Naive B cell (primary cell): ENCODE results near the gene GAK. TPM values are rescaled to one million over a fixed set of nuclear protein-coding genes. Genes with fewer than 3 reads are reported as not detected.
A peak's percentile ranks its signal among the peaks of the same experiment; 100 is the strongest.
"Not testable (repeated sequence)": the region's sequence is repeated elsewhere in the genome, so short reads cannot be mapped to it uniquely, and the experiment has no call there.

ENCODE experiments used
- ATAC-seq, 2 donors: fragments of 150-1000 bp; cut with Tn5 transposase; 2 replicates each; pipeline ENCODE4 v1.10.0; 2021; ENCODE audit warnings: low read depth in 2 of 2, mild to moderate bottlenecking in 2 of 2, moderate library complexity in 2 of 2
- DNase-seq: peaks from one replicate; pipeline ENCODE4 v3.0.0; 2022
- H3K27ac Mint-ChIP-seq, 6 donors: one replicate each; pipeline ENCODE4 v1.8.0; 2020 to 2022; ENCODE audit warnings: mild to moderate bottlenecking in 6 of 6, mixed read lengths in 6 of 6, moderate library complexity in 5 of 6, inconsistent platforms in 2 of 6
- H3K27me3 Mint-ChIP-seq, 3 donors: one replicate each; pipeline ENCODE4 v1.8.0; 2021 to 2022; ENCODE audit warnings: mixed read lengths in 3 of 3, mild to moderate bottlenecking in 1 of 3
- H3K36me3 Mint-ChIP-seq, 2 donors: one replicate each; pipeline ENCODE4 v1.8.0; 2020 to 2022; ENCODE audit warnings: mixed read lengths in 2 of 2, inconsistent platforms in 1 of 2, mild to moderate bottlenecking in 1 of 2
- H3K4me1 Mint-ChIP-seq, 3 donors: one replicate each; pipeline ENCODE4 v1.8.0; 2020 to 2022; ENCODE audit warnings: mixed read lengths in 3 of 3, inconsistent platforms in 1 of 3, mild to moderate bottlenecking in 1 of 3, moderate library complexity in 1 of 3
- H3K4me3 Mint-ChIP-seq, 8 donors: one replicate each; pipeline ENCODE4 v1.8.0; 2020 to 2022; ENCODE audit warnings: mild to moderate bottlenecking in 8 of 8, mixed read lengths in 8 of 8, moderate library complexity in 8 of 8, inconsistent platforms in 2 of 8
- H3K9me3 Mint-ChIP-seq, 7 donors: one replicate each; pipeline ENCODE4 v1.8.0; 2020 to 2022; ENCODE audit warnings: mixed read lengths in 7 of 7, mild to moderate bottlenecking in 5 of 7, inconsistent platforms in 2 of 7, moderate library complexity in 1 of 7
- polyA plus RNA-seq, 6 donors: library from polyadenylated mRNA; unstranded; fragments of 300-500 nt; fragmentation: Illumina TruSeq; gene quantifications; one replicate each; pipeline ENCODE4 v1.2.3, GENCODE V29; 2021; ENCODE audit warnings: low read depth in 6 of 6

GAK gene
- polyA plus RNA-seq, 6 donors from 2014 or later = 28.5 to 71.3 (median 48.1) TPM

DNA sequence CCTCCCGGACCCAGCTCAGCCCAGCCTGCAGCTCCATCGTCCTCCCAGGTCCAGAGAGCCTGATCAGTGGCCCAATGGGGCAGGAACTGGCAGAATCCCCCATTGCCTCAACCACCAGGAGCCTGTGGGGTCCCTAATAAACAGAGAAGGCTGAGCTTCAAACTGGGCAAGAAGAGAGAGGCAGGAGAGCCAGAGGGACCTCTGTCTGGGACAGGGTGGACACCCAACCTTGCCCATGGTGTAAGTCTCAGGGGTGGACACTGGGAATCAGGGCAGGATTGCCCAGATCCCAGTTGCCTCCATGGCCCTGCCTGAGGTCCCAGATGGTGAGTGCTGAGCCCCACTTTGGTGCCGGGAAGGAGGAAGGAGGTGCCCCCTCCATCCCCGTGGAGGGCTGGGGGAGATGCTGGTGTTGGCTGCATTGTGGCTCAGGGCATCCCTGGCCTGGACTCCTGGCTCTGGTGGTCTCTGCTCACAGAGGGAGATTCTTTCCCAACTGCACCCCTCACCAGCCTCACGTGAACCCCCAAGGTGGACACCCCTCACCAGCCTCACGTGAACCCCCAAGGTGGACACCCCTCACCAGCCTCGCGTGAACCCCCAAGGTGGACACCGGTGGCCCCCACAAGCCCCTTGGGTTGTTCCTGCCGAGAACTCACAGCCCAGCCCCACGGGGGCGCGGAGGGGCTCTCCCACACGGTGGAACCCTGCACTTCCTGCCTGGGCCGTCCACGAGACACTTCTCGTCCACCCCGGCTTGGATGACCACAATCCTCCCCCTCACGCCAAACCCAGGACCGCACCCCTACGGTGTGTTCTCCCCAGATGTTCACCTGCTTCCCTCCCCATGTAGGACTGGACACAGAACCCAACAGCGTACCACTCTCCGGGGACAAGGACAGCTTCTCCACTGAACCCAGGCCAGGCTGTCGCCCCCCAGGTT is 111.6 kb downstream of the GAK start:
- H3K9me3 Mint-ChIP-seq = peaks cover 0 to 10% (median 0%) of the 10 kb centered on the region in 7 donors
- H3K27ac Mint-ChIP-seq = no peak overlapping the region
- H3K36me3 Mint-ChIP-seq = peaks cover 0 to 12% of the 10 kb centered on the region in 2 donors
- ATAC-seq (no peak), DNase-seq (no peak)
- no peak overlapping the region for H3K4me3 Mint-ChIP-seq
- peaks cover 5 to 15% (median 6%) of the 10 kb centered on the region in 3 donors for H3K4me1 Mint-ChIP-seq
- peaks cover 33 to 78% (median 76%) of the 10 kb centered on the region in 3 donors for H3K27me3 Mint-ChIP-seq

DNA sequence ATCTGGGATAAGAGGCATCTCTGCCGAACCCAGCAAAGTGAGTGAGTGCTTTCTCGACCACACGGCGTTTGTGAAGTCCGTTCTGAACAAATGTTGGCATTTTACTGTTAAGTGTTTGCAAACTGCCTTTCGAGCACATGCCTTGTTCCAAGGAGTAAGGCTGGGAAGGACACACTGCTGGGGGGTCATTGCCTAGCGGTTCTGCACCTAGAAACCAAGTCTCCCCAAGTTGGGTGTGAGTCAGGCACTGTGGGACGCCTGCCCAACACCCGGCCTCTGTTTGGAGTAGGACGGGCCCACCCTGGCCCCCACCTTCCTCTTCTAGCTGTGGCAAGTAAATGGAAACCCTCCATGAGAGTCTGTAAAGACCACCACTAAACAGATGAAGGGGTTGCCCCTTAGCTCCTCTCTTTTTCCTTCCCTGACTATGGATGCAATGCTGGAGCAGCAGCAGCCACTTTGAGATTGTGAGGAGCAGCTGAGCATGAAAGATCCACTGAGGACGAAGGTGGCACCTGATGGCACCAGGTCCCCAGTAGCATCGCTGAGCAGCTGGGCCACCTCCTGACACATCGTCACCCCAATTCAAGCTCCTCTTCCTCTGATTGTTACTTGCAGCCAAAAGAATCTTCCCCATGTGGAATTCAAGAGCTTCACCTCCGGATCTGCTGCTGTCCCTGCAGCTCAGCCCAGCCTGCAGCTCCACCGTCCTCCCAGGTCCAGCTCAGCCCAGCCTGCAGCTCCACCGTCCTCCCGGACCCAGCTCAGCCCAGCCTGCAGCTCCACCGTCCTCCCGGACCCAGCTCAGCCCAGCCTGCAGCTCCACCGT is 112.5 kb downstream of the GAK start:
- no peak for ATAC-seq
- Mint-ChIP-seq H3K27me3 (peaks cover 37 to 77% (median 73%) of the 10 kb centered on the region in 3 donors), H3K36me3 (peaks cover 0 to 14% of the 10 kb centered on the region in 2 donors), H3K9me3 (peaks cover 0 to 10% (median 0%) of the 10 kb centered on the region in 7 donors), H3K4me1 (peaks cover 5 to 8% (median 5%) of the 10 kb centered on the region in 3 donors), H3K27ac (no peak overlapping the region), H3K4me3 (no peak overlapping the region)
- no peak for DNase-seq

DNA sequence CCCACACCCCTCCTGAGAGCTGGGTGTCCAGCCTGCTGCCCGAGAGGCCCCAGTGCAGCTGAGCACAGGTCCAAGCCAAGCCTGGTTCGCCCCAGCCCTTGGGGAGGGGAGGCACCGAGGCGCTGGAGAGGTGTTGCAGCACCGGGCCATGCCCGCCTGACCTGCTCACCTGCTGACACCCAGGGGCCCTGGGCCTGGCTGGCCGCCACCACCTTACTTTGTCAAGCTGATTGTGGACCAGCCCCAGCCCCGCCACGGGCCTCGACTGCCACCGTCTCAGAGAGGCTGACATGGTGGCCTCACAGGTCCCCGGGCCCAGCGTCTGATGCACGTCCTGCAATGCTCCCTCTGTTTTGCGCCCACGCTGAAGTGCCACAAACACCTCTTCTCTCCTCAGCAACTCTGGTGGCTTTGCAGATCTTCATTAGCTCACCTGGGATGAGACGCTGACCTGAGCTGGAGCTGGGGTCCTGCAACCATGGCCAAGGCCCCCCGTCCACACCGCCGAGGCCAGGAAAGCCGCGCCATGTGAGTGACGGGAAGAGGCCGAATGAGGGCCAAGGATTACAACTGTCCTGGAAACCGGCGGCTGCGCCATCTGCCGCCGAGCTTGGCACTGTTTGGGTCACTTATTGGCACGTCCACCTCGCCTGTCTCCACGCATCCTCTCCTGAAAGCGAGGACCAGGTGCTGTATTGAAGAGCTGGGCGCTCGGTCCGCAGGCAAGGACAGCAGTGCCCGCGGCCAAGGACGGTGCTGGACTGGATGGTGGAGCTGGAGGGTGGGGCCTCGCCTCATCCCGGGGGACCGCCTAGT is 113.8 kb downstream of the GAK start:
- no peak for ATAC-seq
- no peak for DNase-seq
- Mint-ChIP-seq H3K4me3 (no peak overlapping the region), H3K27ac (peak overlapping the region in 1 of 6 donors; percentile 44), H3K36me3 (peaks cover 0 to 17% of the 10 kb centered on the region in 2 donors), H3K27me3 (peaks cover 43 to 77% (median 74%) of the 10 kb centered on the region in 3 donors), H3K9me3 (peaks cover 0 to 10% (median 0%) of the 10 kb centered on the region in 7 donors), H3K4me1 (peaks cover 3 to 8% (median 8%) of the 10 kb centered on the region in 3 donors)

DNA sequence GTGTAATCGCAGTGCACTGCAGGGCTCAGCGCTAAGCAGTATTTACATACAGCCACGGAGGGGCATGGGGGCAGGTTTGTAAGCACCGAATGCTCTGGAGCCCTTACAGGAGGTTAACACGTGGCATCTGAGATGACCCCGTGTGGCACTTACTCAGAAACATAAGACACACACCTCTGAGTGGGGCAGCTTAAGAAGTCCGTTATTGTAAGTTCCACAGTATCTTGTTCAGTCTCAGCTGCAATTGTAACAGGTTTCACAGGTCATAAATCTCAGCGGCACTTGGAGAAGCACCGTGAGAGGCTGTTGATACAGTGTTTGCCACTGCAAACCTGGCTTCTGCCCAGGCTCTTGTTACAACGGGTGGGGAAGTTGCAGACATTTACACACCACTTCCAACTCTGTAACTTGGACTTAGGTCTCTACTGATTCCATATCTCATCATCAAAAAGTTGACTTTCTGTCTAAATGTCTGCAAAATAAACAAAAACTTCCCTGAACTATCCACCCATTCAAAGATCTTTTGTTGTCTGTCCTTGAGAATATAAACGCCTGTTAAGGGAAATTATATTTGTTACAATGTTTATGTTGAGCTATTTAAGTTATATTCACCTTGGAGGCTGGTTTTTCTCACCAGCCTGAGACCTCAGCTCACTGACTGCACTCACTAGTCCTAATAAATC is 116.5 kb downstream of the GAK start:
- H3K27me3 Mint-ChIP-seq = peaks cover 35 to 77% (median 70%) of the 10 kb centered on the region in 3 donors

DNA sequence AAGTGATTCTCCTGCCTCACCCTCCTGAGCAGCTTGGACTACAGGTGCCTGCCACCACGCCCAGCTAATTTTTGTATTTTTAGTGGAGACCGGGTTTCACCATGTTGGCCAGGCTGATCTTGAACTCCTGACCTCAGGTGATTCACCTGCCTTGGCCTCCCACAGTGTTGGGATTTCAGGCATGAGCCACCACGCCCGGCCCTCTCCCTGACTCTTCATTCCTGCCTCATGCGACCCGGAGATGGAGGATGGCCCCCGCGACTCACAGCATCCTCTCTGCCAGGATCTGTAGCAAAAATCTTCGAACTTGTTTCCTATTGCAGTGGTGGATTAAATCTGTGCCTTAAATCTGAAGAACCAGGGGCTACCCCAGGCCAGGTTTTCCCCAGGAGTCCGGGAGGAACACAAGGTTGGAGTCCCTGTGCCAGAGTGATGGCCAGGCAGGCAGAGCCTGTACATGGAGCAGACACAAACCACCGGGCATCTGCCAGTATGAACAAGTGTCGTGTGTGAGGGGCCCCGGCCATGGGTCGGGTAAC is 117.7 kb downstream of the GAK start:
- Mint-ChIP-seq H3K27me3 (peaks cover 35 to 70% (median 58%) of the 10 kb centered on the region in 3 donors), H3K4me3 (no peak overlapping the region), H3K36me3 (peaks cover 4 to 5% of the 10 kb centered on the region in 2 donors), H3K4me1 (peaks cover 0 to 8% (median 0%) of the 10 kb centered on the region in 3 donors), H3K27ac (peak overlapping the region in 1 of 6 donors; percentile 42), H3K9me3 (no peaks in the 10 kb centered on the region)
- ATAC-seq (no peak), DNase-seq (no peak)

More for the DNA sequence above, 116.5 kb downstream of the GAK start:
- peaks cover 0 to 4% (median 0%) of the 10 kb centered on the region in 7 donors for H3K9me3 Mint-ChIP-seq
- no peak overlapping the region for H3K27ac Mint-ChIP-seq
- ATAC-seq = no peak
- peaks cover 0 to 8% (median 0%) of the 10 kb centered on the region in 3 donors for H3K4me1 Mint-ChIP-seq
- DNase-seq = no peak
- H3K4me3 Mint-ChIP-seq = no peak overlapping the region
- peaks cover 4 to 5% of the 10 kb centered on the region in 2 donors for H3K36me3 Mint-ChIP-seq

DNA sequence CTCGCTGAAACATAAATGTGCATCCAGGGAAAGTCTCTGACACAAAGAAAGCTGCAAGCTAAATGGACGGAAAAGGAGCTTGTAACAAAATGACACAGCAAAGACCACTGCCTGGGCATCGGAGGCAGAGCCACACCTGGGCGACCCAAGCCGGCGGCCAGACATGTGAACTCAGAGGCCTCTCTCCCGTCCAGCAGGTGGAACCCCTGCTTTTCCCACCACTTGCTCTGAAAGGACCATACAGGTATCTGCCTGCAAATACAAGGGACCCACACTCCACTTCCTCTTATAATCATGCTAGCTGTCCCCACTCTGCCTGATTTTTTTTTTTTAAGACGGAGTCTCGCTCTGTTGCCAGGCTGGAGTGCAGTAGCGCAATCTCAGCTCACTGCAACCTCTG is 118.2 kb downstream of the GAK start:
- DNase-seq (no peak), ATAC-seq (peak in 1 of 2 donors; percentile 41)
- Mint-ChIP-seq H3K4me3 (no peak overlapping the region), H3K36me3 (peaks cover 4 to 5% of the 10 kb centered on the region in 2 donors), H3K27me3 (peaks cover 34 to 66% (median 58%) of the 10 kb centered on the region in 3 donors), H3K4me1 (peaks cover 0 to 8% (median 0%) of the 10 kb centered on the region in 3 donors), H3K9me3 (no peaks in the 10 kb centered on the region), H3K27ac (no peak overlapping the region)

DNA sequence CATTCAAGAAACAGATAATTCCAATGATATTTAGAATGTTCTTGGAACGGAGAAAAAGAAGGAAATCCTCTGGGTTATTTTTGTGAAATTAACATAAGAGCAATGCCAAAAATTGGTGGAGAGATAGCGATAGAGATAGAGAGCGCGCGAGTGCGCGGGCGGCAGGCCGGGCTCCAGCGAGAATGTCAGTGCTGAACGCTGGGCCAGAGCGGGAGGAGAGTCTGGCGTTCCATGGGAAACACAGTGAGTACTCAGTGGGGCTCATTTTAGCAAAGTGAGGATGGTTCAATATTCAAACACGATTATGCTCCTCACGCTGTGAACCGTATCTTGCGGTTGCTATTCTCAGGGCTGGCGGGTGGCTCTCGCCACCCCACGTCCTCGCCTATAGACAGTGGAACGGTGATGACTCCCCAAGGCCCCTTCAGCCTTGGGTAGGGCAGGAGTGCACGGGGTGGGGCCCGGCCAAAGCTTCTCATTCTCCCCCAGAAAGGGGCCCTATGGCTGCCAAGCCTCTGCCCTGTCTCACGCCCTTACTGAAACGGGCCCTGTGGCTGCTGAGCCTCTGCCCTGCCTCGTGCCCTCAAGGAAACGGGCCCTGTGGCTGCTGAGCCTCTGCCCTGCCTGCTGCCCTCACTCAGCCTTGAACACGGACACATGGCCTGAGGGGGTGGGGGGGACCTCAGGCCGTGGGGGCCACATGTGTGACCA is 123.1 kb downstream of the GAK start:
- DNase-seq (no peak), ATAC-seq (no peak)
- Mint-ChIP-seq H3K4me1 (peaks cover 0 to under 1% (median 0%) of the 10 kb centered on the region in 3 donors), H3K36me3 (peaks cover 4 to 6% of the 10 kb centered on the region in 2 donors), H3K9me3 (peaks cover 1 to 14% (median 4%) of the 10 kb centered on the region in 7 donors), H3K4me3 (no peak overlapping the region), H3K27me3 (peaks cover 32 to 64% (median 43%) of the 10 kb centered on the region in 3 donors), H3K27ac (peak overlapping the region in 1 of 6 donors; percentile 42)

DNA sequence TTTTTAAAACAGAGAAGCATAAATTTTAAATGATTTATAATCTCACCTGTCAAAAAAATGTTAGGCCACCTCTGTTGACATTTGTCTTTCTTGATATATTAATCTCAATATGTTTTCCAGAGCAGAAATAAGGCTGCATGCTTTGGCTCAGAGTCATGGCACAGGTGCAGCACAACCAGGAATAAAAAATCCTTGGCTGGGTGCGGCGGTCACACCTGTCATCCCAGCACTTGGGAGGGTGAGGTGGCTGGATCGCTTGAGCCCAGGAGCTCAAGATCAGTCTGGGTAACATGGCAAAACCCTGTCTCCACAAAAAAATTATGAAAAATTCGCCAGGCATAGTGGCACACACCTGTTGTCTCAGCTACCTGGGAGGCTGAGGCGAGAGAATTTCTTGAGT is 124.3 kb downstream of the GAK start:
- H3K27ac Mint-ChIP-seq = no peak overlapping the region
- no peaks in the 10 kb centered on the region for H3K4me1 Mint-ChIP-seq
- ATAC-seq (no peak), DNase-seq (no peak)
- peaks cover 4 to 6% of the 10 kb centered on the region in 2 donors for H3K36me3 Mint-ChIP-seq
- H3K27me3 Mint-ChIP-seq = peaks cover 28 to 57% (median 33%) of the 10 kb centered on the region in 3 donors
- H3K9me3 Mint-ChIP-seq = peaks cover 1 to 14% (median 4%) of the 10 kb centered on the region in 7 donors
- no peak overlapping the region for H3K4me3 Mint-ChIP-seq

DNA sequence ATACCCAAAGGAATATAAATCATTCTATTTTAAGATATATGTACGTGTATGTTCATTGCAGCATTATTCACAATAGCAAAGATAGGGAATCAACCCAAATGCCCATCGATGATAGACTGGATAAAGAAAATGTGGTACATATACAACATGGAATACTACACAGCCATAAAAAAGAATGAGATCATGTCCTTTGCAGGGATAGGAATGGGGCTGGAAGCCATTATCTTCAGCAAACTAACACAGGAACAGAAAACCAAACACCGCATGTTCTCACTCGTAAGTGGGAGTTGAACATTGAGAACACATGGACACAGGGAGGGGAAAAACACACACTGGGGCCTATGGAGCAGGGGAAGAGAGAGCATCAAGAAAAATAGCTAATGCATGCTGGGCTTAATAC is 125.1 kb downstream of the GAK start:
- peaks cover 25 to 49% (median 29%) of the 10 kb centered on the region in 3 donors for H3K27me3 Mint-ChIP-seq
- not testable (repeated sequence) for DNase-seq, H3K27ac Mint-ChIP-seq

DNA sequence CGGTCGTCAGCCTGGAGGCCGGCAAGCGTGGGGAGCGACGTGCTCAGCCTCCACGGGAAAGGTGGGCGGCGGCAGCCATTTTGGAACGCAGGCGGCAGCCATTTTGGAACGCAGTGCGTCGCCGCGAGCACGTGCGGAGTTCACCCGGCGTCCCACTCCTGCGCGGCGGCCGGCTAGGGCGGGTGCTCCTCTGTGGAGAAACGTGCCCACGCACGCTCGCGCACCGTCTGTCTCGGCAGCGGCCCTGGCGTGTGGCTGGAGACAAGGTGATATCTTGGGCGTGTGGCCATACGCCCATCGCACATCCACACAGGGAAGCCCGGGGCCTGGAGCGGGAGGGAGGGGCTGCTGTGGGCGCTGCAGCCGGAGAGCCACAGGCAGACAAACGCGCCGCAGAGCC is 127.3 kb downstream of the GAK start:
- Mint-ChIP-seq H3K4me1 (no peaks in the 10 kb centered on the region), H3K27ac (no peak overlapping the region), H3K4me3 (no peak overlapping the region), H3K36me3 (peaks cover 0 to 6% of the 10 kb centered on the region in 2 donors), H3K9me3 (peaks cover 4 to 19% (median 8%) of the 10 kb centered on the region in 7 donors), H3K27me3 (peaks cover 15 to 40% (median 22%) of the 10 kb centered on the region in 3 donors)
- ATAC-seq = no peak
- DNase-seq = no peak

More for the DNA sequence above, 125.1 kb downstream of the GAK start:
- H3K4me3 Mint-ChIP-seq, H3K4me1 Mint-ChIP-seq, H3K36me3 Mint-ChIP-seq, ATAC-seq: not testable (repeated sequence)
- H3K9me3 Mint-ChIP-seq = peaks cover 3 to 16% (median 6%) of the 10 kb centered on the region in 7 donors

DNA sequence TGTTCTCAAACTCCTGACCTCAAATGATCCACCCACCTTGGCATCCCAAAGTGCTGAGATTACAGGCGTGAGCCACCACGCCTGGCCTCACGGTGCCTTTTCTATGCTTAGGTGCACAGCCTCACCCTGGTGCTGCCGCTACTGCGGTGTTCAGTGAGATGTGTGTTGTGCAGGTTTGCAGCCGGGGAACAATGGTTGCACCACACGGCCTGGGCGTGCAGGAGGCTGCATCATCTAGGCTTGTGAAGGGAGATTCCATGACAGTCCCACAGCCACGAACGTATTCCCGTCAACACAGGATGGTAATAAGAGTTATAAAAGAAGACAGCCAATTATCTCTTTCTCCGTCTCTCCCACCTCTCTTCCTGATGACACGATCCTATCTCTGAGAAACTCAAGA is 128.2 kb downstream of the GAK start:
- H3K27ac Mint-ChIP-seq = no peak overlapping the region
- H3K4me3 Mint-ChIP-seq = peak overlapping the region in 1 of 8 donors; percentile 10
- no peaks in the 10 kb centered on the region for H3K4me1 Mint-ChIP-seq
- no peak for DNase-seq
- H3K27me3 Mint-ChIP-seq = peaks cover 15 to 48% (median 22%) of the 10 kb centered on the region in 3 donors
- peaks cover 0 to 6% of the 10 kb centered on the region in 2 donors for H3K36me3 Mint-ChIP-seq
- H3K9me3 Mint-ChIP-seq = peaks cover 4 to 19% (median 8%) of the 10 kb centered on the region in 7 donors
- no peak for ATAC-seq
